ENCODE results near the gene HLA-DQB1. TPM values are rescaled to one million over a fixed set of nuclear protein-coding genes. Genes with fewer than 3 reads are reported as not detected.
"Not testable (repeated sequence)": the region's sequence is repeated elsewhere in the genome, so short reads cannot be mapped to it uniquely, and the experiment has no call there.

Gene HLA-DQB1
- total RNA-seq, 1 experiment from 2014 or later = under 0.01 TPM

DNA sequence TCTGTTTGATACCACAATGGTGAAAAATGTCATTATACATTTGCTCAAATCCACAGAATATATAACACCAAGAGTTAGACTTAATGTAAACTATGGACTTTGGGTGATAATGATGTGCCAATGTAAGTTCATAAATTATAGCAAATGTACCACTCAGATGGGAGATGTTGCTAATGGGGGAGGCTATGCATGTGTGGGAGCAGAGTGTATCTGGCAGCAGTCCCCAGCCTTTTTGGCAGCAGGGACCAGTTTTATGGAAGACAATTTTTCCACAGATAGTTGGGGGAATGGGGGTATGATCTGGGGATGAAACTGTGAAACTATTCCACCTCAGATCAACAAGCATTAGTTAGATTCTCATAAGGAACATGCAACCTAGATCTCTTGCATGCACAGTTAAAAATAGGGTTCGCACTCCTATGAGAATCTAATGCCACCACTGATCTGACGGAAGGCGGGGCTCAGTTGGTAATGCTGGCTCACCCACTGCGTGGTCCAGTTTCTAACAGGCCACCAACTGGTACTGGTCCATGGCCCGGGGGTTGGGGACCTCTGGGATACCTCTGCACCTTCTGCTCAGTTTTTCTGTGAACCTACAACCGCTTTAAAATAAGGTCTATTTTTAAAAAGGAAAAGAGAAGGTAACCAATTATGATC is 21.3 kb downstream of the HLA-DQB1 start:
- DNase-seq = no peak
- Histone ChIP-seq H3K27me3 (ENCODE audit: control insufficient read depth, insufficient read depth, low read length) (no peaks in the 10 kb centered on the region), H3K36me3 (replicated peaks; ENCODE audit: control insufficient read depth, insufficient read depth, low read length) (no peaks in the 10 kb centered on the region), H3K4me3 (ENCODE audit: insufficient read depth, low read depth, low read length) (no peak overlapping the region)

GRCh38 chr6:32643904-32644303 is 22.6 kb downstream of the HLA-DQB1 start:
- H3K36me3 ChIP-seq (replicated peaks; ENCODE audit: control insufficient read depth, insufficient read depth, low read length) = no peaks in the 10 kb centered on the region
- no peak for DNase-seq
- no peak overlapping the region for H3K4me3 ChIP-seq (ENCODE audit: insufficient read depth, low read depth, low read length)

GRCh38 chr6:32642720-32643106 is 23.7 kb downstream of the HLA-DQB1 start:
- Histone ChIP-seq H3K4me3 (ENCODE audit: insufficient read depth, low read depth, low read length) (no peak overlapping the region), H3K36me3 (replicated peaks; ENCODE audit: control insufficient read depth, insufficient read depth, low read length) (no peaks in the 10 kb centered on the region), H3K27me3 (ENCODE audit: control insufficient read depth, insufficient read depth, low read length) (no peaks in the 10 kb centered on the region)
- DNase-seq = no peak

More at GRCh38 chr6:32643904-32644303, 22.6 kb downstream of the HLA-DQB1 start:
- no peaks in the 10 kb centered on the region for H3K27me3 ChIP-seq (ENCODE audit: control insufficient read depth, insufficient read depth, low read length)

GRCh38 chr6:32641785-32642719 is 24.4 kb downstream of the HLA-DQB1 start:
- H3K36me3 ChIP-seq (replicated peaks; ENCODE audit: control insufficient read depth, insufficient read depth, low read length); H3K4me3 ChIP-seq (ENCODE audit: insufficient read depth, low read depth, low read length); H3K27me3 ChIP-seq (ENCODE audit: control insufficient read depth, insufficient read depth, low read length); DNase-seq: not testable (repeated sequence)

DNA sequence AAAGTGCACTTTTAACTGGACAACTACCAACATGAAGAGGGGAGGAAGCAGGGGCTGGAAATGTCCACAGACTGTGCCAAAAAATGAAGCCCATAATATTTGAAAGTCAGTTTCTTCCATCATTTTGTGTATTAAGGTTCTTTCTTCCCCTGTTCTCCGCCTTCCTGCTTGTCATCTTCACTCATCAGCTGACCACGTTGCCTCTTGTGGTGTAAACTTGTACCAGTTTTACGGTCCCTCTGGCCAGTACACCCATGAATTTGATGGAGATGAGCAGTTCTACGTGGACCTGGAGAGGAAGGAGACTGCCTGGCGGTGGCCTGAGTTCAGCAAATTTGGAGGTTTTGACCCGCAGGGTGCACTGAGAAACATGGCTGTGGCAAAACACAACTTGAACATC is 25.3 kb downstream of the HLA-DQB1 start:
- DNase-seq = no peak
- H3K4me3 ChIP-seq (ENCODE audit: insufficient read depth, low read depth, low read length) = no peak overlapping the region
- no peaks in the 10 kb centered on the region for H3K36me3 ChIP-seq (replicated peaks; ENCODE audit: control insufficient read depth, insufficient read depth, low read length)
- H3K27me3 ChIP-seq (ENCODE audit: control insufficient read depth, insufficient read depth, low read length) = no peaks in the 10 kb centered on the region

- Histone ChIP-seq H3K27me3 (ENCODE audit: control insufficient read depth, insufficient read depth, low read length) (no peaks in the 10 kb centered on the region), H3K36me3 (replicated peaks; ENCODE audit: control insufficient read depth, insufficient read depth, low read length) (no peaks in the 10 kb centered on the region), H3K4me3 (ENCODE audit: insufficient read depth, low read depth, low read length) (no peak overlapping the region)
- no peak for DNase-seq
Measured at GRCh38 chr6:32639440-32640394, 26.7 kb downstream of the HLA-DQB1 start.

- no peaks in the 10 kb centered on the region for H3K36me3 ChIP-seq (replicated peaks; ENCODE audit: control insufficient read depth, insufficient read depth, low read length)
- no peak overlapping the region for H3K4me3 ChIP-seq (ENCODE audit: insufficient read depth, low read depth, low read length)
- no peaks in the 10 kb centered on the region for H3K27me3 ChIP-seq (ENCODE audit: control insufficient read depth, insufficient read depth, low read length)
- DNase-seq = no peak
Measured at GRCh38 chr6:32638532-32639219, 27.8 kb downstream of the HLA-DQB1 start.

DNA sequence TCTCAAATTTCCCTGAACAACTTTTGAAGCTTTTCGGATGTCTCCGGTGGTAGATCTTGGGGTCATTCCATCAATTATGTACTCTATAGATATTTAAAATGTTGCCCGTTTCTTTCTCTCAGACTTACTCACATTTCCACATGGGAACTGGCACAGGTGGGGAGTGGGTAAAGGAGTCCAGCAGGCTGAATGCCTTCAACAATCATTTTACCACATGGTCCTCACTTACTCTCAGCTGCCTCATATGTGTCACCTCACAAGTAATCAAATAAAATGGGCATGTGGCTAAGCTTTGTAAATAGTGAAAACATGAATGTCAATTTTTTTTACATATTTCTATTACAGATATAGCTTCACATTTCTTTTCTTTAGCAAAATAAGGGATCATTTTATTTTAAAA is 28.6 kb downstream of the HLA-DQB1 start:
- DNase-seq = no peak
- no peak overlapping the region for H3K4me3 ChIP-seq (ENCODE audit: insufficient read depth, low read depth, low read length)
- no peaks in the 10 kb centered on the region for H3K27me3 ChIP-seq (ENCODE audit: control insufficient read depth, insufficient read depth, low read length)
- H3K36me3 ChIP-seq (replicated peaks; ENCODE audit: control insufficient read depth, insufficient read depth, low read length) = no peaks in the 10 kb centered on the region

DNA sequence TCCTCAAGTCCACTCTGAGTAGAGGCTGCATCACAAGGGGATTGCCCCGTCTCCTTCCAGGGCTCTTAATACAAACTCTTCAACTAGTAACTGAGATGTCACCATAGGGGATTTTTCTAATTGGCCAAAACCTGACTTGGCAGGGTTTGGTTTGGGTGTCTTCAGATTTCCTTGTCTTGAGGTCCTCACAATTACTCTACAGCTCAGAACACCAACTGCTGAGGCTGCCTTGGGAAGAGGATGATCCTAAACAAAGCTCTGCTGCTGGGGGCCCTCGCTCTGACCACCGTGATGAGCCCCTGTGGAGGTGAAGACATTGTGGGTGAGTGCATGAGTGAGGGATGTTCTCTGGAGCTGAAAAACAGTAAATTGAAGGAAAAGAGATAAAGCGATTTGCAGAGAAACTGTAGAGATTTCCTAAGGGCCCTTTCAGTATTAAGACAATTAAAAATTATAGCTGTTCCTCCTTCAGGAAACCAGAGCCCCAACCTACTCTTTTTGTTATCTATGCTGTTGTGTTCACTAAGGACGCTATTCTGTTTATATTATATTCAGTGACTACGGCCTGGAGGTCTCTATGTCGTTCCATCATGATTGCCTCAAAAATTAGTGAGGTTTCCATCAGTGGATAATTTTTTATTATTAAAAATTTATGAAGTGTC is 29.1 kb downstream of the HLA-DQB1 start, which contains the start of gene HLA-DQA1:
Gene HLA-DQA1 (plus strand): TSS at position 188 of the 662 bp plus-strand sequence. CDS start 53 bp downstream, at position 241.
- H3K36me3 ChIP-seq (replicated peaks; ENCODE audit: control insufficient read depth, insufficient read depth, low read length) = no peaks in the 10 kb centered on the region
- no peaks in the 10 kb centered on the region for H3K27me3 ChIP-seq (ENCODE audit: control insufficient read depth, insufficient read depth, low read length)
- no peak within 1 kb of the TSS for H3K4me3 ChIP-seq (ENCODE audit: insufficient read depth, low read depth, low read length)
- DNase-seq = no peak

DNA sequence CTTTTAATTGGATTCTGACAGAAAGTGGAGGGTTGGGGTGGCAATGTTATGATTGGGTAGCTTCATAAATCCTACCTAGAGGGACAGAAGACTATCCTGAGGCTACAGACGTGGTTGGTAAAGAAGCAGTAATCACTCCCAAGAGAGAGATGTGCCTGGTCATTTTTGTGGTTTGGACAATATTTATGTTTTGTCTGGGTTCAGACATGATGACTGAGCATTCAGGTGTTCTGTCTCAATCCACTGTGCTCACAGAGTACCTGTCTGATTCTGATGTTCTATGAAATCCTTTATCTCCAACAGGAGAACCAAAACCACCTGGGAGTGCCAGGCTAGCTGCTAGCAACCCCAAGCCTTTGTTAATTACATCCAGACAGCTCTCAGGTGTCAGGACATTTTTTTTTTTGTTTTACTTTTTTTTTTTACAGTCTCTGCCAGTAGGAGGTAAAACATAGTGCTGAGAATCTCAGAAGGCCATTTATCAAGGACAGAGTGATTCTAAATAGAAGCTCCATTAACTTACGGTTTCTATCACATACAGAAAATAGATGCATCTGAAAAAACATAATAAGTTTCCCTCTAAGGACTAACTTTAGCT is 30.8 kb downstream of the HLA-DQB1 start:
- no peak for DNase-seq
- Histone ChIP-seq H3K4me3 (ENCODE audit: insufficient read depth, low read depth, low read length) (no peak overlapping the region), H3K27me3 (ENCODE audit: control insufficient read depth, insufficient read depth, low read length) (no peaks in the 10 kb centered on the region), H3K36me3 (replicated peaks; ENCODE audit: control insufficient read depth, insufficient read depth, low read length) (no peaks in the 10 kb centered on the region)

DNA sequence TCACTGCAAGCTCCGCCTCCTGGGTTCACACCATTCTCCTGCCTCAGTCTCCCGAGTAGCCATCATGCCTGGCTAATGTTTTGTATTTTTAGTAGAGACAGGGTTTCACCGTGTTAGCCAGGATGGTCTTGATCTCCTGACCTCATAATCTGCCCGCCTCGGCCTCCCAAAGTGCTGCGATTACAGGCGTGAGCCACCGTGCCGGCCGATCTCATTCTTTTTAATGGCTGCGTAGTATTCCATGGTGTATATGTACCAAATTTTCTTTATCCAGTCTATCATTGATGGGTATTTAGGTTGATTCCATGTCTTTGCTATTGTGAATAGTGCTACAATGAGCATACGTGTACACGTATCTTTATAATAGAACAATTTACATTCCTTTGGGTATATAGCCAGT is 36.7 kb downstream of the HLA-DQB1 start:
- not testable (repeated sequence) for DNase-seq; H3K36me3 ChIP-seq (replicated peaks; ENCODE audit: control insufficient read depth, insufficient read depth, low read length); H3K4me3 ChIP-seq (ENCODE audit: insufficient read depth, low read depth, low read length); H3K27me3 ChIP-seq (ENCODE audit: control insufficient read depth, insufficient read depth, low read length)

DNA sequence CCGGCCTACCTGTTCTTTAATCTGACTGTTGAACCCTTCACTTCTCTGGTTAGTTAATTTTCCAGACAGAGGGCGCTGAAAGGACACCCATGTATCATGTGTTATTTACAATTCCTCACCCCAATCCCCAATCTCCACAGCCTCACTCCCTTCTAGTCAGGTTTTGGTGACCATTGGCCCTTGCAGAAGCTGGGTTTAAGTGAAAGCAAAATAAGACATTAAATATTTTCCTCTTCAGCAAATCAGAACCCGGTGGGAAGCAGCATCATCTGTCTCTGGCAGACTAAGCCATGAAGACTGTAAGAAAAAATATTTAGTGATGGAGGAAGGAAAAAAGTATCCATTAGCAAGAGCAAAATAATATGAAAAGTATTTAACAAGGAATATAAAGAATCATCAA is 38.6 kb downstream of the HLA-DQB1 start:
- no peaks in the 10 kb centered on the region for H3K27me3 ChIP-seq (ENCODE audit: control insufficient read depth, insufficient read depth, low read length)
- peak; percentile 9 for DNase-seq
- no peak overlapping the region for H3K4me3 ChIP-seq (ENCODE audit: insufficient read depth, low read depth, low read length)
- H3K36me3 ChIP-seq (replicated peaks; ENCODE audit: control insufficient read depth, insufficient read depth, low read length) = no peaks in the 10 kb centered on the region

DNA sequence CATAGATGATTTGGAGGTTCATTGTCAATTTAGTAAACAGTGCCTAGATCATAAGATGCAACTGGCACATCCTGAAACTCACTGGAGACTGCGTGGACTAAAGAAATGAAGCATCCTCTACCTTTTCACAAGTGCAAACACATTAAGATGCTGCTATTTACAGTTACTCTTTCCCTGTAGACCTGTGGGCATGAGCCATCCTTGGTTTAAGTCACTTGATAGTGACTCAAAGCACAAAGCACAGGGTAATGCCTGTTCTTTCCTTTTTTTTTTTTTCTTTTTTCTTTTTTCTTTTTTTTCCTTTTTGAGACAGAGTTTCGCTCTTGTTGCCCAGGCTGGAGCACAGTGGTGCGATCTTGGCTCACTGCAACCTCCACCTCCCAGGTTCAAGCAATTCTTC is 39.2 kb downstream of the HLA-DQB1 start:
- Histone ChIP-seq H3K27me3 (ENCODE audit: control insufficient read depth, insufficient read depth, low read length) (no peaks in the 10 kb centered on the region), H3K4me3 (ENCODE audit: insufficient read depth, low read depth, low read length) (no peak overlapping the region), H3K36me3 (replicated peaks; ENCODE audit: control insufficient read depth, insufficient read depth, low read length) (no peaks in the 10 kb centered on the region)
- no peak for DNase-seq

All from H7 (cell line).